GM18868 (cell line): Measurements from ENCODE around the gene UBE2I.

Experiments
- ATAC-seq: cut with Tn5 transposase; IDR thresholded peaks from one replicate; pipeline ENCODE4 v1.9.1; 2021; ENCODE audit warnings: mild to moderate bottlenecking, moderate library complexity; ENCODE audit not compliant: unreplicated experiment

The UBE2I gene

DNA sequence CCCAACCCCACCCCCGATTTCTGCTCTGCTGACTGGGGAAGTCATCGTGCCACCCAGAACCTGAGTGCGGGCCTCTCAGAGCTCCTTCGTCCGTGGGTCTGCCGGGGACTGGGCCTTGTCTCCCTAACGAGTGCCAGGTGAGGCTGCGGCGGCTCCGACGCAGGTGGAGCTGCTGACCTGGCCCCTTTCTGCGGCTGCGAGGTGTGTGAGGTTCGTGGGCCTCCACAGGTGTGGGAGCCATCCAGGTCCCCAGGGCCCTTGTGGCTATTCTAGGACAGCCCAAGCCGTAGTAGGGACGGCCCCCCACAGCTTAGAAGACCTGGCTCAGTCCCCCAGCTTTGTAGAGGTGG, 3.0 kb downstream of the UBE2I start:
- no peak for ATAC-seq

DNA sequence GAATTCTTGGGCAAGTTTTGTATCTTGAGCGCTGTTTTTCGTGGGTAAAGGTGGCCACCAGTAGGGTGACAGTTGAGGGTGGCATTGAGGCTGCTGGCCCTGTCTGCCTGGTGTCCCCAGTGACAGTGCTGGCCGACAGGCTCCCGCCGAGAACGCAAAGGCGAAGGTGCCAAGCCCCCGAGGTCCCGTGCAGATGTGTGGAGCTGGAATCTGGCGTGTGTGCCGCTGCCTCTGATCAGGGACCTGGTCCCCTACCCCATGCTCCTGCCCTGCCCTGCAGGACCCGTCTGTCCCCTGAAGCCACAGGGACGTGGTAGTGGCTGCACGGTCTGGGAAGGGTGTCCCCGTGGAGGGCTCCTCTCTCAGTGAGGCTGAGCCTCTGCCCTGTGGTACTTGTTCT, 3.5 kb downstream of the UBE2I start:
- no peak for ATAC-seq

DNA sequence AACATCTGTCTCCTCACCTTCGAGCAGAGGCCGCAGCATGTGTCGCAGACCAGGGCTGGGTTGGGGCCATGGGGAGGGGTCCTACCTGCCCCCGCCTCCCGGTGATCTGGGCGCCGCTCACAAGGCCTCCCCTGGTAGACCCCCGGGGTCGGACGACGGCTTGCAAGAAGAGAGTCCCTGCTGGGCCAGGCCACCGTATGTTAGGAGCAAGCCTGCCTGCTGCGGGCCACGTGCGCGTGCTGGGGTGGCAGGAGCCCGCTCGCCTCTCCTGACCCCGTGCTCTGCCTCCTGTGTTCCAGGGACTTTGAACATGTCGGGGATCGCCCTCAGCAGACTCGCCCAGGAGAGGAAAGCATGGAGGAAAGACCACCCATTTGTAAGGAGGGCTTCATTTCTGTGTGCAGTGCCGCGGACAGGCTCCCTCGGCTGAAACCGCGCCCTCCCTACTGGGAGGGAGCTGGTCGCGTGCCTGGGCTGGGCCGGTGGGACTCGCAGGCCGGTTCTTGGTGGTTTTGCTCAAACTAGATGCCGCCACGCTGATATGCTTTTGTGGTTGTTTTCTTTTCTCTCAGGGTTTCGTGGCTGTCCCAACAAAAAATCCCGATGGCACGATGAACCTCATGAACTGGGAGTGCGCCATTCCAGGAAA, 4.4 kb downstream of the UBE2I start:
- no peak for ATAC-seq

DNA sequence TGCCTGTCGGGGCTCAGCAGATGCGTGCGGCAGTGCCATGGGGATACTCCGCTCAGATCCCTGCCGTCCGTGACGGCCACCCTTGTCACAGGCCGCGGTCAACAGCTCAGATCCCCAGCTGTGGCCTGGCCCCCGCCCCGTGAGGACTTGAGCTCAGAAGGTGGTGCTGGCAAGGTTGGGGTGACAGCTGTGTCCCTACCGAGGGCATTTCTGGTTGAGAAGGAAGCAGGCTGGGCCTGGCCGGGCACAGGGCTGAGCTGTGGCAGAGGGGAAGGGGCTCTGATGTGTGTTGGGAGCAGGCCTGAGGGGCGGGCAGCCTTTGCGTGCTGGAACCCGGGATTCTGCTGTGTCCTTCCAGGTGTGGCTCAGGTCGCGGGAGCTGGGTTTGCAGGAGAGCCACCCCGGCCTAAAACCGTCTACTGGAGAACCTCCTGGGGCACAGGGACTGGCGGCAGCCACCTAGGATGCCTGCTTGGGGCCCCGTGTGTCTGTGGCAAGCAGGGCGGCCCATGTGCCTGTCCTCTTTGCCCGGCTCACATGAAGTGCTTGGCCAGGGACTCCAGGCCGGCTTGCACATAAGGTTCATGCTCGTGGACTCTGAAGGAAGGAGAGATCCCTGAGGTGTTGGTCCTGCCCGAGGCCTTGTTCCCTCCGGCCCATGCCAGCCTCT, 5.1 kb downstream of the UBE2I start:
- no peak for ATAC-seq

DNA sequence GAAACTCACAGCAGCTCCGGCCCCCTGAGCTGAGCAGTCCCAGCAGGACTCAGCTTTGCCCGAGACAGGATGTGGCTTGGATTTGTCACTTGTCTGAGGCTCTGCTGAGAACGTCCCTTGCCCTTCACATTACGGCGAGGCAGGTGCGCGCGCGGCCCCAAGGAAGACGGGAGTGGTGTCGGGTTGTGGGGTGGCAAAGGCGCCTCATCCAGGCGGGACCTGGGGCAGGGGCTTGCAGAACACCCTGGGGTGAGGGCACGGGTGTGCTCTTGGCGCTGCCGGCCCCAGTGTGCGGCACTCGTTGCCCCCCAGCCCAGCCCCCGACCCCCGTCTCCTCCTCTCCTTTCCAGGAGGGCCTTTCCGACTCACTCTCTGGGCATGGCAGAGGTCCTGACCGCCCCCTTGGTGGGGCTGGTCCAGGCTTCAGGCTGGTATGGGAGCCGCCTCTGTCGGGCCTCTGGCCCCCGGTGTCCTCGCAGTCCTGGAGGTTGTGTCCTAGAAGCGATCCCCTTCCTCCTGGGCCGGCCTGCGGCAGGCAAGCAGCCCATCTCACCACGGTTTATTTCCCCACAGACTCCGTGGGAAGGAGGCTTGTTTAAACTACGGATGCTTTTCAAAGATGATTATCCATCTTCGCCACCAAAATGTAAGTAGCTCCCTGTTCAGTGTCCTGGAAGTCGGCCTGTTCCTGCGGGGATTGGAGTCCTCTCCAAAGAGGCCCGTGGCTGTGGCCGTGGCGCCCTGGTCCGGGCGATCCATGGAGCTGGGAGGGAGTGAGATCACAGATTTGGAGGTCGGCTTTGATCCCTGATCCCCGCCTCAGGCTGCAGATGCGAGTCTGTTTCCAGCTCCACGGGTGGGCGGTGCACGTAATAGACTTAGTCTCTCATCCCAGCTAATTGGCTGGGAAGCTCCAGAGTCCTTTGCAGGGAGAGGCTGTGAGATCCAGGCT, 5.9 kb downstream of the UBE2I start:
- ATAC-seq: no peak

DNA sequence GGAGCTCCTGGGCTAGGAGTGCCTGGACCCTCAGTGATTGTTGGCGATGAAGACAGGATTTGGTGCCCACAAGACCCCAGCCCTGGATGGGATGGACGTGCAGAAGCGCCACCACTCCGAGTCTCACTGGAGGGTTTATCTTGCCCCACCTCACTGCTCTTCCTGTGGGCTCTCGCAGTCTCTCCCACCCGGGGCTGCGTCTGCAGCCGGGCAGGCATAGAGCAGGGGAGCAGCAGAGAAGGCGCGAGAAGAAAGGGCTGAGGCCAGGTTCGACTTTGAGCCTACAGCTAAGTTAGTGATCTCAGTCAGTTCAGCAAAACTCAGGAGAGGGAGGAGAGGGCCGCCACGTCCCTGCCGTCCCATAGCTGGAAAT, 6.6 kb downstream of the UBE2I start:
- ATAC-seq: no peak

DNA sequence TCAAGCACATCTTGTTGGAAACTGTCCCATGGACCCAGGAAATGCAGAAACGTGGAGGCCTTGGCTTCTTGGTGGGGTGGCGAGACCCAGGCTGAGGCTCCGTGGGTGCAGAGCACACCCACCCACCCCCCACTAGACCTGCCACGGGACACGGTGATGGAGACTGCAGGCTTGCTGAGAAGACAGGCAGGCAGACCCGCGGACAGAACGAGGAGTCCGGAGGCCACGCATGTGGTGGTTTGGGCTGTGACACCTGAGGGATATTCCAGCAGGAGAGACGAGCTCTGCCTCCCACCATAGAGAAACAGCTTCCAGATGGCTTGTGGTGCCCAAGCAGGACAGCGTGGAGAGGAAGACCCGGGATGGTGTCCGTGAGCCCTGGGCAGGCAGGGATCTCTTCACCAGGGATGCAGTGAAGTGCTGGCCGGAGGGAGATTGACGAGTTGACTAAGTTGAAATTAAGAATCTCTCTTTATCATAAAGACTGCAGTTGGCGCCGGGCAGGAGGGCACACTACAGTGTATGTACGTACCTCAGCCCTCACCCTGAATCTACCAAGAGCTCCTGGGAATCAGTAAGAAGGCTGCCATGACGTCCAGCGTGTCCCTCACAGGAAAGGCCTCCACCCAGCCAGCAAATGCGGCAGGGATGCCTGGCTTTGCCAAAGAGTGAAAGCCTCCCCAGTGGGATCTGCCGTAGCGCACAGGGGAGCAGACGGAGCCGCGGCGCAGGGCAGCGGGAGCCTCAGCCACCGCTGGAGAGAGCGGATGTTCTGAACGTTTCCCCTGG, 8.2 kb downstream of the UBE2I start:
- no peak for ATAC-seq

DNA sequence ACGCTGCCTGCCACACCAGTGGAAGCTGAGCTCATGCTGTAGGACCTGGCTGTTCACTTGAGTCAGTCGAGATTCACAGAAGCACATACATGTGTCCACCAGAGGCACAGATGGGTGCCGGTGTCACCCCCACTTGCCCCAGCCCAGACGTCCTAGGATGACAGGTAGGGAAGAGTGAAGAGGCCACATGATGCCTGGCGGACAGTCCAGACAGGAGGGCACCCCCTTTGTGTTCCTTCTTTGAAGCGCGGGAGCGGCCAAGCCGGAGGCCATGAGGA, 8.8 kb downstream of the UBE2I start:
- no peak for ATAC-seq

DNA sequence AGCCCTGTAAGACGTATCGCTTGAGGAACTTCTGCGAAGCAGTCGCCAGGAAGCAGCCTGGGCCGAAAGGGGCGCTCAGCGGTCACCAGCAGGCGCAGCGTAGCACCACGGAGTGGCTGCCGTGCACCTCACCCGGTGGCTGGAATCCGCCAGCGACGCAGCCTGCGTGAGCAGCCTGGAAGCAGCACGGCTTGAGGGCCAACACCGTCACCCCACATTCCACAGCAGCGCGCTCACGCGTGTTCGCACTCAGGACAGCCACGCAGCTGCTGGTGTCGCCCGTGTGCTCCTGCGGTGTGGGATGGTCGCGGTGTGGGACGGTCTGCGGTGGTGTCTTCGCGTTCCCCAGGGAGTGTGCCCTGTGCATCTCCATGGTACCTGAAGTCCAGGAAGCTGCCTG, 9.6 kb downstream of the UBE2I start:
- no peak for ATAC-seq

DNA sequence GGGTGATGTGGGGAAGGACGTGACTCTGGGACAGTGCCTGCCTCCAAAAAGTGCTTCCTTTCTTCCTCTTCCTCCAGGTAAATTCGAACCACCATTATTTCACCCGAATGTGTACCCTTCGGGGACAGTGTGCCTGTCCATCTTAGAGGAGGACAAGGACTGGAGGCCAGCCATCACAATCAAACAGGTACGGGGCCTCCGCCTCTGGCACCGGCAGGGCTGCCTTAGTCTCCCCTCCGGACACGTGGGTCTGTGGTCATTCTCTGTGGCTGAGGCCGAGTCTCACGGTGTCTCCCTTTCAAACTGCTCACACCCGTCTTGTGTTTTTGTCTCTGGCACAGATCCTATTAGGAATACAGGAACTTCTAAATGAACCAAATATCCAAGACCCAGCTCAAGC, 10.7 kb downstream of the UBE2I start:
- ATAC-seq: no peak

DNA sequence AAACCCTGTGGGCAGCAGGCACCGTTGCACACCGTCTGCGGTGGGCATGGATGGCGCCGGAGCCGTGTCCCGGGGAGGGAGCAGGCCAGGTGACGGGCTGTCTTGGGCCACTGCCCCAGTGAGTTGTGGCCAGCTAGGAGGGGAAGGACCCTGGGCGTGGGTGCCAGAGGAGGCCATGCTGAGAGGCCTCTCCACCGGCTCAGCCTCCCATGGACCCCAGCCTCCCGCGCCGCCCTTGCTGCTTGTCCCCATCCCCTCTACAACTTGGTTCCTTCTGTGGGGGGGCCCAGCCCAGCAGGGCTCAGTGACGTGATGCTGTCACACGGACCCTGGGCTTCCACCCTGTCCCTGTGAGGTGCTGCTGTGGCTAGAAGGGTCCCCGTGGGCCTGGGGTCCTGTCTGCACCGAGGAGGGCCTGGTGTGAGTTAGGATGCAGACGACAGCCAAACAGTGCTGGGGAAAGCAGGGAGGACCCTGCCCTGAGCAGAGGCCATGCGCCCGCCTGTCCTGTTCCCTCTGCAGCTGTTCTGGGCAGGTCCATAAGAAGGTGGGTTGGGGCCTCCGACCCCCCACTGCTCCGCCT, 11.3 kb downstream of the UBE2I start:
- ATAC-seq: no peak

DNA sequence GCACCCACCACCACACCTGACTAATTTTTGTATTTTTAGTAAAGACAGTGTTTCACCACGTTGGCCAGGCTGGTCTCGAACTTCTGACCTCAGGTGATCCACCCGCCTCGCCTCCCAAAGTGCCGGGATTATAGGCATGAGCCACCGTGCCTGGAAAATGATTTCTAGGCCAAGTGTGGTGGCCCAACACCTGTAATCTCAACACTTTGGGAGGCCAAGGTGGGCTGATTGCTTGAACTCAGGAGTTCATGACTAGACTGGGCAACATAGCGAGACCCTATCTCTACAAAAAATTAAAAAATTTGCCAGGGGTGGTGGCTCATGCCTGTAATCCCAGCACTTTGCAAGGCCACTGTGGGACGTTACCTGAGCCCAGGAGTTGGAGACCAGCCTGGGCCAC, 13.0 kb downstream of the UBE2I start:
- no peak for ATAC-seq

DNA sequence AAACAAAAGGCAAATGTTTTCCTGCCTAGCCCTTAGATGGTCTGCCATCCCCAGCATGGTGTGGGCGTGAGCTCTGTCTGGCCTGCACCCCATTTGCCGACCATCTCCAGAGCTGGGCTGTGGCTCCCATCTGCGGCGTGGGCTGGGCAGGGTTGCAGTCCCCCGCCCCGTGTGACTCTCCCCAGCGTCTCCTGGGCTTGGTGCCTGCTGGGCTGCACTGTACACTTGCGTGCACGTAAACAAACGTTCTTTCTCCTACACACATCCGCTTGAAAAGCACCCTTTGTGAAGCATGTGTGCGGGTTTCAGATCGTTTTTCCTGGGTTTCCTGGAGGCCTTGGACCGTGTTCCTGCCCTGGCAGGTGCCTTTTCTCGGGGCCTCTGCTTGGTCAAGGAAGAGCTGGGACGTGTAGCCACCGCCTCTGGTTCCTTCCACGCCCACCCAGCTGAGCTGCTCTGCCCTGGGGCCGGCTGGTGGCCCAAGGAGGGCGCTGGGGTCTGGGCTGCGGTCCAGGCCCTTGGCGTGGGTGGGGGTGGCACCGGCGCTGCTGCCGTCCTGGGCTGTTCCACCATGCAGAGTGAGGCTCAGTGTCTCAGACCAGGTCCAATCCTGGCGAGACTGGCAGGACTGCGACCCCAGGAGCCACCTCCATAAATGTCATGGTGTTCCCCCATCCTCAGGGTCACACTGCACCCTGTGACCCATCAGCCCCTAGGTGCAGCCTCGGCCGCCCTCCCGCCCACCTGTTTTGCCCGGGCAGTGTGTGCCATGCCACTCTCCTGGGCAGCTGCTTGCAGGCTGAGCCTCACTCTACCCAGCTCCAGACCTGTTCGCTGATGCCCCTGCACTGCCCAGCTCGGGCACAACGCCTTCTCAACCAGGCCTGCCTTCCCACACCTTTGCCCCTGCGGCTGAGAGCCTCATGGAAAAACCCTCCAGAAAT, 14.1 kb downstream of the UBE2I start:
- ATAC-seq: no peak

DNA sequence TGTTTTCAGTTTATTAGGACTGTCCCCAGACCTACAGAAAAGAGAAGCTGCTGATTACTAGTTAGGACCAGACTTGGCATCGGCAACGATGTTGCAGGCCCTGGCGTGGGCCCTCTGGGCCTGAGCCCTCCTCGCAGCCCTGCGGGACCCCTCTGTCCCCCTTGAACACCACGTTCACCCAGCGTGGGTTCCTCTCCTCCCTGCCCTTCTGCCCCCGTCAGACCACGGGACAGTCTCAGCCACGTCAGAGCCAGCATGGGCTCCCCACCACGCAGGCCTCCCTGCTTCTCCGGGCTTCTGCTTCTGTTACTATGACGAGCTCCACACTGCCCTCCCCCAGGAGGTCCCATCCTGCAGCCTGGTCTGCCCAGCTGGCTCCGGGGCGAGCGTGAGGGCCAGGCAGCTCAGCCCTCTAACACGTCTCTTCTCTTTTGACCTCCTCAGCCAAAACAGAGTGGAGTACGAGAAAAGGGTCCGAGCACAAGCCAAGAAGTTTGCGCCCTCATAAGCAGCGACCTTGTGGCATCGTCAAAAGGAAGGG, 14.9 kb downstream of the UBE2I start:
- no peak for ATAC-seq

DNA sequence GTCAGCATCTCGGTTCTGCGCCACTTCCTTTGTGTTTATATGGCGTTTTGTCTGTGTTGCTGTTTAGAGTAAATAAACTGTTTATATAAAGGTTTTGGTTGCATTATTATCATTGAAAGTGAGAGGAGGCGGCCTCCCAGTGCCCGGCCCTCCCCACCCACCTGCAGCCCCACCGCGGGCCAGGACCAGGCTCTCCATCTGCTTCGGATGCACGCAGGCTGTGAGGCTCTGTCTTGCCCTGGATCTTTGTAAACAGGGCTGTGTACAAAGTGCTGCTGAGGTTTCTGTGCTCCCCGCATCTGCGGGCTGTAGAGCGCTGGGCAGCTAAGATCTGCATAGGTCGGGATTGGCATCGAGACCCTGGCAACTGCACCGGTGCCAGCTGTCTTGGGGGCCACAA, 15.8 kb downstream of the UBE2I start:
- no peak for ATAC-seq

DNA sequence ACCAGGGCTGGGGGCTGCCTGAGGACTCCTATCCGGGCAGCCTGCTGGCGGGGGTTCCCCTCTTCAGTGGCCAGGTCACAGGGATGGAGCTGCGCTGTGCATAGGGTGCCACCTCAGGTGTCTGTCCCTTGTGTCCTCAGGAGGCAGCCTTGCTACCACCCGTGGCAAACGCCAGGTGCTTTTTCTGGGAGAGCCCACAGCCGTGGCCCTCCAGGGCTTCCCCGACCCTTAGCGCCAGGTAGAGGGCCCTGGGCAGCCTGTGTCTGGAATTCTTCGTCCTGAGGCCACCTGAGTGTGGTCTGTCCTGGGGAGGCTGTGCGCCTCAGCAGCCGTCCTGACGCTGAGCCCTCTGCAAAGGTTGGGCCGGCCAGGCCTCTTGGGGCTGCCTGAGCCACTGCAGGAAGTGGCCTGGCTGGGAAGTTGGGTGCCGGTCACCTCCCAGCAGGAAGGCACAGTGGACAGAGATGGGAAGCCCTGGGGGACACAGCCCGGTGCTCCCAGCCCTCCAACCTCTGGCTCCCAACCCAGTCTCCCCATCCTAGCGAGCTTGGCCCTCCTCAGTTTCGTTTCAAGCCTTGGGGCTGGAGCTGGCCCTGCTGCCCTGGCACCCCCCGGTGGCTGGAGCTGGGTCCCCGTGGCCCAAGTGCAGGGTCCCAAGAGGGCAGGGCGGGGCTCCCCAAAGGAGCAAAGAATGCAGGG, 16.4 kb downstream of the UBE2I start:
- no peak for ATAC-seq

DNA sequence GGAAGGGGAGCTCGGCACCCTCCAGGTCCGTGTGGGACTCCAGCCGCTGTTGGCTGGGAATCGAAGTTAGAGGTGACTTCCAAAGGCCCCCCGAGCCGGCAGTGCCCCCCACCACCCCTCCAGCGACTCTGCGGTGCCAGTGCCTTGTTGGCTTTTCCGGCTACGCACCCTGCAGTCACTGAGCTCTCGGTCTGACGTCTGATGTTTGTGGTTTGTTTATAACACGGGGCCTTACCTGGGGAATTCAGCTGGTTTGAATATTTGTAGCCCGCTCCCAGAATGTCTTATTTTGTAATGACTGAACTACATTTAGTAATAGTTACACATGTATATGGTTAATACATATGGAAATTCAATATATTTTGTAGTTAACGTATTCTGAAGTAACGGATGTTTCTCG, 17.0 kb downstream of the UBE2I start:
- ATAC-seq: no peak

DNA sequence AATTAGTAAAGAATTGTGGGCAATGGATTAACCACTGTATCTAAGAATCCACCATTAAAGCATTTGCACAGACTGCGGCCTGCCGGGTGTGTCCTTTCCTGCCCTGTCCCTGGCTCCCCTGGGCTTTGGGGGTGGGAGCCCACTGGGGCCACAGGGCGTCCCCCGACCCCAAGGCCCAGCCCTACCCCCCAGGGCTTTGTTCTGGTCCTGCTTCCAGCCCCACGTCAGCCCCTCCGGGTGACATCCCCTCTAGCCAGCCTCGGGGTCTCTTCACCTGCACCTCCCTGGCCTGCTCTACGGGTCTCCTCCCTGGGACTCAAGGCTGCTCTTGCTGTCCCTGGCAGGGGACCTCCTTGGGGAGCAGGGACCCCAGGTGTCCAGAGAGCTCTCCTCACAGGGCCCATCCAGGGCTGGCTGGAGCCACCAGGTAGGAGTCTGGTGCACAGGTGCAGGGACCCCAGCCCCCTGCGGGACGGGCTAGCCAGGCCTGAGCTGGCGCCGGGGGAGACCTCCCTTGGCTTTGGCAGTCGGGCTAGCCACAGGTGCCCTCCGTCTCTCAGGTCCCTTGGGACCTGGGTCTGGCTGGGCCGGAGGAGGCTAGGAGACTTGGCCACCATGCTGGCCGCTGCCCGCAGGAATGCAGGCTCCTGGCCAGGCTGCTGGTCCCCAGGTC, 17.6 kb downstream of the UBE2I start:
- no peak for ATAC-seq

DNA sequence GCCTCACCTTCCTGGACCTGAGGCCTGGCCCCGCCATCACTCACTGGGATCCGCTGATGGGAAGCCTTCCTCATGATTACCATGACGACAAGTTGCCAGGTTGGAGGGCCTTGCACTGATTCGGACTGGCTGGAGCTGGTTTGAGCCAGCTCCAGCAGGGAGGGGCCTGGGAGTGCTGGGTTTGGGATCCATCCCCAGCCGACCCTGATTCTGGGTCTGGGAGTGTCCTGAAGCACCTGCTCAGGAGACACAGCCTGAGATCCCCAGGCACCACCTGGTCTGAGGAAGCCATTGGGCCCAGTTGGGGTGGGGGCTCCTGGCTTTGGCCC, 18.1 kb downstream of the UBE2I start:
- no peak for ATAC-seq
